Measurements from ENCODE around the gene TRIO. TPM values are rescaled to one million over a fixed set of nuclear protein-coding genes. Genes with fewer than 3 reads are reported as not detected.
A peak's percentile ranks its signal among the peaks of the same experiment; 100 is the strongest.

TRIO gene
- total RNA-seq, 1 experiment from 2014 or later, result 136 TPM

GRCh38 chr5:14441641-14442040 lies 298.5 kb downstream of the TRIO start:
- BruUV-seq (replicated peaks), result no TSS peak
- Mint-ChIP-seq H3K27me3 (ENCODE audit: insufficient read depth, unreplicated experiment) (no peaks in the 10 kb centered on the region), H3K4me1 (ENCODE audit: insufficient read depth, unreplicated experiment) (peaks cover 4% of the 10 kb centered on the region), H3K4me3 (ENCODE audit: unreplicated experiment) (no peak overlapping the region), H3K27ac (ENCODE audit: low read depth, unreplicated experiment) (no peak overlapping the region), H3K9me3 (ENCODE audit: unreplicated experiment) (no peaks in the 10 kb centered on the region), H3K36me3 (ENCODE audit: insufficient read depth, unreplicated experiment) (peaks cover 26% of the 10 kb centered on the region)
- CTCF ChIA-PET, result interaction anchor here (2.5 kb wide), 1 partner anchor 42 kb away, joined by 7 read pairs; no protein-coding TSS in a partner anchor
- DNase-seq (ENCODE audit: unreplicated experiment), result no peak
- POLR2A ChIA-PET, result no interaction called here
- no peak for TF ChIP-seq CTCF (IDR thresholded peaks at IDR 0.05; ENCODE audit: unreplicated experiment)
- intact Hi-C loops (cut with micrococcal nuclease), result no loop called here

GRCh38 chr5:14442536-14442935 lies 299.4 kb downstream of the TRIO start:
- Mint-ChIP-seq H3K36me3 (ENCODE audit: insufficient read depth, unreplicated experiment) (peaks cover 26% of the 10 kb centered on the region), H3K4me1 (ENCODE audit: insufficient read depth, unreplicated experiment) (peaks cover 4% of the 10 kb centered on the region), H3K9me3 (ENCODE audit: unreplicated experiment) (no peaks in the 10 kb centered on the region), H3K27me3 (ENCODE audit: insufficient read depth, unreplicated experiment) (no peaks in the 10 kb centered on the region), H3K27ac (ENCODE audit: low read depth, unreplicated experiment) (no peak overlapping the region), H3K4me3 (ENCODE audit: unreplicated experiment) (no peak overlapping the region)
- intact Hi-C loops (cut with micrococcal nuclease), result no loop called here
- no peak for DNase-seq (ENCODE audit: unreplicated experiment)
- no TSS peak for BruUV-seq (replicated peaks)
- POLR2A ChIA-PET, result no interaction called here
- CTCF ChIA-PET, result interaction anchor here (2.5 kb wide), 1 partner anchor 42 kb away, joined by 7 read pairs; no protein-coding TSS in a partner anchor
- no peak for TF ChIP-seq CTCF (IDR thresholded peaks at IDR 0.05; ENCODE audit: unreplicated experiment)

- H3K9me3 Mint-ChIP-seq (ENCODE audit: unreplicated experiment), result no peaks in the 10 kb centered on the region
- no peak overlapping the region for H3K27ac Mint-ChIP-seq (ENCODE audit: low read depth, unreplicated experiment)
- ChIA-PET POLR2A (interaction anchor here (0.6 kb wide), 1 partner anchor 183 kb away, joined by 3 read pairs; no protein-coding TSS in a partner anchor), CTCF (interaction anchor here (0.7 kb wide), 1 partner anchor 1344 kb away, joined by 6 read pairs; no protein-coding TSS in a partner anchor)
- no peak overlapping the region for H3K4me3 Mint-ChIP-seq (ENCODE audit: unreplicated experiment)
- peaks cover 4% of the 10 kb centered on the region for H3K4me1 Mint-ChIP-seq (ENCODE audit: insufficient read depth, unreplicated experiment)
- peaks cover 21% of the 10 kb centered on the region for H3K36me3 Mint-ChIP-seq (ENCODE audit: insufficient read depth, unreplicated experiment)
- intact Hi-C loops (cut with micrococcal nuclease), result no loop called here
- BruUV-seq (replicated peaks), result no TSS peak
- DNase-seq (ENCODE audit: unreplicated experiment), result no peak
- TF ChIP-seq CTCF (IDR thresholded peaks at IDR 0.05; ENCODE audit: unreplicated experiment), result no peak
- H3K27me3 Mint-ChIP-seq (ENCODE audit: insufficient read depth, unreplicated experiment), result no peaks in the 10 kb centered on the region
These were observed 300.5 kb downstream of the TRIO start for GRCh38 chr5:14443671-14444093.

- ChIA-PET POLR2A (interaction anchor here (0.6 kb wide), 1 partner anchor 182 kb away, joined by 3 read pairs; no protein-coding TSS in a partner anchor), CTCF (interaction anchor here (0.7 kb wide), 1 partner anchor 1343 kb away, joined by 6 read pairs; no protein-coding TSS in a partner anchor)
- Mint-ChIP-seq H3K36me3 (ENCODE audit: insufficient read depth, unreplicated experiment) (peaks cover 21% of the 10 kb centered on the region), H3K4me3 (ENCODE audit: unreplicated experiment) (no peak overlapping the region), H3K27me3 (ENCODE audit: insufficient read depth, unreplicated experiment) (no peaks in the 10 kb centered on the region), H3K27ac (ENCODE audit: low read depth, unreplicated experiment) (peak overlapping the region; percentile 82), H3K9me3 (ENCODE audit: unreplicated experiment) (no peaks in the 10 kb centered on the region), H3K4me1 (ENCODE audit: insufficient read depth, unreplicated experiment) (peaks cover 4% of the 10 kb centered on the region)
- no peak for DNase-seq (ENCODE audit: unreplicated experiment)
- no peak for TF ChIP-seq CTCF (IDR thresholded peaks at IDR 0.05; ENCODE audit: unreplicated experiment)
- no TSS peak for BruUV-seq (replicated peaks)
- intact Hi-C loops (cut with micrococcal nuclease), result no loop called here
These were observed 301.0 kb downstream of the TRIO start for GRCh38 chr5:14444161-14444560.

Measured in MCF 10A (cell line).